Pancreas (tissue), 10 donors: ENCODE results near the gene YBX2. TPM values are rescaled to one million over a fixed set of nuclear protein-coding genes. Genes with fewer than 3 reads are reported as not detected.

Source experiments
- ATAC-seq, 4 donors: fragments of 200-7000 bp; cut with Tn5 transposase; one replicate each; pipeline versions ENCODE4 v1.8.0 to v1.9.1; 2020; ENCODE audit warnings: mild to moderate bottlenecking in 4 of 4, moderate library complexity in 4 of 4
- DNase-seq, 6 donors: peaks; one replicate each; pipeline ENCODE4 v3.0.0-alpha.2; 2020
- FAIRE-seq: peaks from 2 replicates; lab custom pipeline; 2012; peaks lifted over from hg19 to GRCh38; lab: Jason Lieb, UNC
- H3K27ac ChIP-seq, 4 donors: fragments of 200-600 bp; sonication (generic); 1 replicate in 3 of 4; 2 replicates in 1 of 4; pipeline versions ENCODE4 v1.5.0 to v1.8.0; 2020
- H3K27me3 ChIP-seq, 4 donors: fragments of 200-600 bp; one replicate each; pipeline ENCODE4 v1.8.0; 2021
- H3K36me3 ChIP-seq, 3 donors: fragments of 200-600 bp; sonication (generic) in 1 of 3; one replicate each; pipeline versions ENCODE4 v1.5.0 to v1.8.0; 2020 to 2021
- H3K4me1 ChIP-seq, 3 donors: fragments of 200-600 bp; one replicate each; pipeline ENCODE4 v1.8.0; 2021
- H3K4me3 ChIP-seq, 4 donors: fragments of 200-600 bp; sonication (generic) in 2 of 4; one replicate each; pipeline versions ENCODE4 v1.5.0 to v1.8.0; 2020 to 2021
- H3K9me3 ChIP-seq, 4 donors: fragments of 200-600 bp; one replicate each; pipeline ENCODE4 v1.8.0; 2021
- CTCF ChIP-seq, 4 donors: fragments of 200-600 bp; sonication (generic) in 3 of 4; IDR thresholded peaks; one replicate each; pipeline versions ENCODE4 v1.5.0 to v1.8.0; 2021; ENCODE audit warnings: antibody characterized with exemption in 4 of 4
- WGBS, 2 donors: extraction: QIAGEN DNeasy Blood & Tissue Kit; methylation state at CpG; one replicate each; pipeline ENCODE4 v1.1.7; 2013; 5-methylcytosine and 5-hydroxymethylcytosine counted together
- intact Hi-C, 3 donors: fragments of 100-400 bp; cut with DNase I; formaldehyde crosslinking; loops; one replicate each; pipeline versions ENCODE4 v1.11.1 to v1.14.2; 2022
- polyA plus RNA-seq, 2 donors: library from polyadenylated mRNA; stranded (reverse); fragments of 200-250 nt; gene quantifications; one replicate each; pipeline ENCODE4 v1.2.3, GENCODE V29; 2013
- total RNA-seq, 6 donors: library from RNA; stranded (reverse); fragmentation: NEBNext Ultra II Directional in 4 of 6; extraction: Animal tissue kit (Norgen Biotek cat#: 25700) in 4 of 6; gene quantifications; one replicate each; pipeline versions ENCODE4 v1.2.1 to v1.2.4, GENCODE V29; 2021 to 2023
- donor health status: healthy with polysubstance abuse.
- donor health status: DM: no; HTN: no; CAD: no; lungs with moderate emphysema.
- donor health status: DM: no; HTN: no; CAD: no.
- donor health status: control.
- donor health status: control.
- donor health status: Bipolar disorder and iron deficiency.
- donor health status: DM: yes; HTN: yes; CAD: no.
- donor health status: DM: no; HTN: no; CAD: no.
- donor health status: DM: no; HTN: no; CAD: no.
- donor health status: DM: yes; HTN: yes; CAD: no.

Gene YBX2
- total and polyA plus RNA-seq, 8 donors, result 0.12 to 1.2 (median 0.41) TPM

GRCh38 chr17:7318121-7318860 is 23.9 kb upstream of the YBX2 start:
- DNase-seq (peak in 2 of 6 donors; percentile 15 to 70), ATAC-seq (no peak), FAIRE-seq (no peak)
- TF ChIP-seq CTCF (IDR thresholded peaks at IDR 0.05), result no peak
- no peaks in the 10 kb centered on the region for H3K9me3 ChIP-seq
- no peak overlapping the region for H3K4me3 ChIP-seq
- no peak overlapping the region for H3K27ac ChIP-seq
- no peaks in the 10 kb centered on the region for H3K27me3 ChIP-seq
- H3K4me1 ChIP-seq, result peaks cover 7 to 18% (median 15%) of the 10 kb centered on the region in 3 donors
- peaks cover 0 to 39% (median 18%) of the 10 kb centered on the region in 3 donors for H3K36me3 ChIP-seq
- WGBS, 2 donors, result 91 to 93% methylated on average over 13 of the region's 13 CpGs
- intact Hi-C loops, result loop anchor here in 1 of 3 donors (10.0 kb wide), 1 partner anchor 53 kb away; the partner anchor contains the start of gene CLDN7

- Histone ChIP-seq H3K27ac (no peak overlapping the region), H3K27me3 (no peaks in the 10 kb centered on the region), H3K9me3 (no peaks in the 10 kb centered on the region), H3K4me1 (peaks cover 12 to 23% (median 15%) of the 10 kb centered on the region in 3 donors), H3K36me3 (peaks cover 0 to 37% (median 28%) of the 10 kb centered on the region in 3 donors), H3K4me3 (no peak overlapping the region)
- FAIRE-seq (no peak), DNase-seq (peak in 2 of 6 donors; percentile 45 to 55), ATAC-seq (no peak)
- intact Hi-C loops, result loop anchor here in 1 of 3 donors (10.0 kb wide), 1 partner anchor 52 kb away; the partner anchor contains the start of gene CLDN7
- 82 to 90% methylated on average over 16 of the region's 16 CpGs for WGBS, 2 donors
- TF ChIP-seq CTCF (IDR thresholded peaks at IDR 0.05), result no peak
These were observed 22.8 kb upstream of the YBX2 start for GRCh38 chr17:7317161-7317803.

GRCh38 chr17:7315570-7316235 is 21.3 kb upstream of the YBX2 start:
- peak; percentile 26 to 51 (median 34) for ATAC-seq
- Histone ChIP-seq H3K4me3 (peak overlapping the region; percentile 71 to 93 (median 92)), H3K27me3 (no peaks in the 10 kb centered on the region), H3K4me1 (peaks cover 12 to 23% (median 16%) of the 10 kb centered on the region in 3 donors), H3K27ac (peak overlapping the region; percentile 82 to 91 (median 88)), H3K36me3 (peaks cover 6 to 43% (median 32%) of the 10 kb centered on the region in 3 donors), H3K9me3 (no peaks in the 10 kb centered on the region)
- no peak for TF ChIP-seq CTCF (IDR thresholded peaks at IDR 0.05)
- intact Hi-C loops, result loop anchor here in 1 of 3 donors (10.0 kb wide), 1 partner anchor 51 kb away; the partner anchor contains the start of gene CLDN7
- no peak for FAIRE-seq
- WGBS, 2 donors, result 17 to 23% methylated on average over 30 of the region's 30 CpGs
- DNase-seq, result peak in 4 of 6 donors; percentile 51 to 86 (median 66)

GRCh38 chr17:7314719-7315569 is 20.5 kb upstream of the YBX2 start, which contains the start of gene GPS2:
Gene GPS2, minus strand, starts transcription at chr17:7315360. Its CDS starts 308 bp downstream, at chr17:7315052.
- H3K36me3 ChIP-seq, result peaks cover 8 to 47% (median 35%) of the 10 kb centered on the region in 3 donors
- no peak for FAIRE-seq
- H3K27ac ChIP-seq, result peak within 1 kb of the TSS; percentile 82 to 91 (median 88)

More at GRCh38 chr17:7314719-7315569, 20.5 kb upstream of the YBX2 start, which contains the start of gene GPS2:
- peak; percentile 91 to 94 (median 94) for ATAC-seq
- WGBS, 2 donors, result 0 to 1% methylated on average over 95 of the region's 95 CpGs
- intact Hi-C loops, result loop anchor here in 1 of 3 donors (10.0 kb wide), 1 partner anchor 50 kb away; the partner anchor contains the start of gene CLDN7
- H3K4me3 ChIP-seq, result peak within 1 kb of the TSS; percentile 71 to 93 (median 92)
- H3K9me3 ChIP-seq, result no peaks in the 10 kb centered on the region
- H3K4me1 ChIP-seq, result peaks cover 15 to 30% (median 24%) of the 10 kb centered on the region in 3 donors
- no peak for TF ChIP-seq CTCF (IDR thresholded peaks at IDR 0.05)
- no peaks in the 10 kb centered on the region for H3K27me3 ChIP-seq
- peak; percentile 90 to 98 (median 92) for DNase-seq
